ENCODE measurements around the gene BTBD9.
"Not testable (repeated sequence)": the region's sequence is repeated elsewhere in the genome, so short reads cannot be mapped to it uniquely, and the experiment has no call there.

BTBD9 gene

DNA sequence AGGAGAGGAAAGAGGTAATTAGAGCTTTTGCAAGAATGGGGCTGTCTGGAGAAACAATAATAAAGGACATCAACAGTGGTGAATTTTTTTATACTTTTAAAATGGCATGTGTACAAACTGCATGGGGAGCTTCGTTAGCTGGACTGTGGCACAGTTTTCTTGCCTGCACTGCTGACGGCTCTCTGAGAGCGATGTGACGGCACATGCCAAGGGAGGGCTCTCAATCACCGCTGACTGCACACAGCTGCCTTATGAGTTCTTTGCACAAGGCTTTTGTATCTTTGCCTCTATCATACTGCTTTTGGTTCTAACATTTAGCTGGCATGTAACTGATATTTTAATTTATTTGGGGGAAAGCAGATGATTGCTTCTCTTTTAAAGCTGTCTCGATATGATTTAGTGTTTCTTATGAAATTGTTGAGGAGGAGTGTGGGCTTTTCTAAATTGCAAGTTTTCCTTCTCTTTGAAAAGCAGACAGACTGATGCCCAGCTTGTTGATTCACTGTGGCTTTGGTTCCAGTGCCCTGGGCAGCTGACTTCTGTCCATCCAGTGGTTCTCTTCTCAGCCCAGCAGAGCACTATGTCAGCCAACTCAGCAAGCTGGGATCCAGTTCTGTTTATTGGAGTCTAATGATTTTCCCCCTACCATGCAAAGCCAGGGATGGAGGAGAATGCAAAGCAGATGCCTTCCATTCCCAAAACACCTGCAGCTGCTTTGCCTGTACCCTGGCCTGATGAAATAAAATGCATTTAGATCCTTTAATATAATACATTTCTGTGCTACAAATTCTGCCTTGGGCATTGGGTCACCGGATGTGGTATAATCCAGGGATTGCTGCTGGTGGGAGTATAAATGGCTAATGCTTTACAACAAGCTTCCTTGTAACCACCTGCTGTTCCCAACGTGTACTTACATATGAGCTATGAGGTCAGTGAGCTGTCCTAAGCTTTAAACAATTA, 496.3 kb downstream of the BTBD9 start:
- ATAC-seq: no peak

DNA sequence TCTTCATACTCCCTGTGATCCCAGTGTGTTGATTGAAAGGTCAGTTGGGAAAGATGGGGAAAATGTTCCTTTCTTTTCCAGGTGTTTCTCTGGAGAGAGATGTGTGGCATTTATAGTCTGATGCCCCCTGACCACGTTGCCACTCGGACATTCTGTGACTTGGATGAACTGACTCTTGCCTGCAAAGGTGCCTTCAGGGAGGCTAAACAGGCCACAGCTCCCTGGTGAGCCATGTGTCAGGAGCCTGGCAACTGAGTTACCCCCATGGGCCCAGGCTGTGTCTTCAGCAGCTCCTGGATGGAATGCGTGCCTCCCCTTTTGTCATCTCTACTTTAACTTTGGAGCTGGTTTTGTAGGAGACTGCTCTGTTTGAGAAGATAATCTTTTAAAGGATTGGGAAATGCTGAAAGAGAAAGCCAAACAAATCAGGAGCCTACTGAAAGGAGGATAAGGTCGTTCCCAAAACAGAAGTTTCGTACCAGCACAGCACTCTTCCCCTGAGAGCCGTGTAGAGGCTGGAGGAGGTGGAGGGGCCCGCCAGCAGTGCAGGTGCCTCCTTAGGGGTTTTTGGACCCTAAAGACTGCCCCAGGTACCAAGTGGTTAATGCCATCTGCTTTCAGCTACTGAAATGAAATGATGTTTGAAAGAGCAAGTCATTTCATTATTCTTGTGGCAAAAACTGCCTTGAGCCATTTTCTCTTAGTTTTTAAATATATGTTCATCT, 497.4 kb downstream of the BTBD9 start:
- no peak for ATAC-seq
- DNase-seq: no peak

More for the DNA sequence above, 496.3 kb downstream of the BTBD9 start:
- no peak for DNase-seq

DNA sequence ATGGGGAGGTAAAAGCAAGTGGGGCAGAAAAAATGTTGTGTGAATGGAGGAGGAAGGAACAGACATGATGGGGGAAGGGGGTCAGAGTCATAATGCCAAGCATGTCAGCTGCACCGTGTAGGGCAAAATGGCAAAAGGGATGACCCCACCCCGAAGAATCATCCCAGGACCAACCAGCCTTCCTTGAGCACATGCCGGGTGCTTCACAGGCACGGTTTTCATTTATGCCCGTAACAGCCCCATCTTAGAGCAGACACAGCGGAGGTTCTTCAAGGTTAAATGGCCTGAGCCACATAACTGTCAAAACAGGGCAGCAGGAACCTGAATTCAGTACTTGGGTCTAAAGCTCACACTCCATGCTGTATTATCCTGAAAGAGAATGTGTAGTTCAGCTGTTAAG, 498.0 kb downstream of the BTBD9 start:
- ATAC-seq (no peak), DNase-seq (no peak)

DNA sequence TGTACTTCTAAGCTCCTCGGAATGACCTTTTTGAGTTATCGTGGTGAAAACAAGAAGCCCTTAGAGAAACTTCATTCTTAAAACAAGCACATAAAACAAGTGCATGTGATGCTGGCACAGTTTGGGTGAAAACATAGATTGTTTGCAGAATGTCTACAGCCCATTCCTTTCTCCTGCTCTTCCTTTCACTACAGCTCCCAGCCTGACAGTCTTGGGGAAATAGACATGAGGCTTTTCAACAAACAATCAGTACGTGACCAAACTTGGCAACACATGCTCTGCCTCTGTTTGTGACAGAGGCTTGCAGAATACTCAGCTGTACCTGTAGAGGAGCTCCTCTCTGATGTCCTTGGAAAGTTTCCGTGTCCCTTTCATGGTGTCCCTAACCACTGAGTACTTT, 498.6 kb downstream of the BTBD9 start:
- DNase-seq: no peak

DNA sequence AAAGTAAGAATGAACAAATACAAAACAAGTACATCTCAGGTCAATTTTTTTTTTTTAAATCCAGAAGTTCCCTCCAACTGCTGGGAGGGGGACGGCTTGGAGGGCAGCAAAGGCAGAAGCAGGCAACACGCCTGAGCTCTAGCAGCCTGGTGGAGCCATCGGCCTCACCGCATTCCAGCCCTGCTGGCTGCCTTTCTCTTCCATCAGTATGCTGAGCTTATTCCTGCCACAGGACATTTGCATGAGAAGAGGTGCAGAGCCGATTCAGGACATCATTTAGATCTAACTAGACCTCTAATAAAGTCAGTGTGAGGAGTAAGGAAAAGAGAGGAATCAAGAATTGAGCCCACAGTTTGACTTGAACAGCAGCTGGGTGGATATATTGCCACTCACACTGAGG, 501.4 kb downstream of the BTBD9 start:
- DNase-seq (no peak), ATAC-seq (no peak)

More for the DNA sequence above, 498.6 kb downstream of the BTBD9 start:
- ATAC-seq: no peak

DNA sequence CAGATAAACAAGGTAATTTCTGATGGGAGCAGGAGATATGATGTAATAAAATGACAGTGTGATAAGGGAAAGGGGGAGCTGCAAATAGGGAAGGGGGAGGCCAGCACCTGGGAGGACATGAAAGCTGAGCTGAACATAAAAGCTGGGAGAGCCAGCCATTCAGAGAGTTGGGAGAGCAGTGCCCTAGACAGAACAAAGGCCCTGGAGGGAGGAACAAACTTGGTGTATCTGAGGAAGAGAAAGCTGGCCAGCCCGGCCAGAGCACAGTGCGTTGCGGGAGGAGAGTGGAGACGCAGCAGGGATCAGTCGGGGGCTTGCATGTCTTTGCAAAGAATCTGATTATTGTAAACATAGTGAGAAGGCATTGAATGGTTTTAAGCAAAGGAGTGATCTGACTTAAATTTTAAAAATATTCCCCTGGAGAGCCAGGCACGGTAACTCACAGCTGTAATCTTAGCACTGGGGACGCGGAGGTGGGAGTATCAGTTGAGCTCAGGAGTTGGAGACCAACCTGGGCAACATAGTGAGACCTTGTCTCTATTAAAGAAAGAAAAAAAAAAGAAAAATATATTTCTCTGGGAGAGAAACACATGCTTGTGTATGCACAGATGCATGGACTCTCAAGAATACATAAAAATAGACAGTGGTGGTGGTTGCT, 502.0 kb downstream of the BTBD9 start:
- no peak for ATAC-seq

DNA sequence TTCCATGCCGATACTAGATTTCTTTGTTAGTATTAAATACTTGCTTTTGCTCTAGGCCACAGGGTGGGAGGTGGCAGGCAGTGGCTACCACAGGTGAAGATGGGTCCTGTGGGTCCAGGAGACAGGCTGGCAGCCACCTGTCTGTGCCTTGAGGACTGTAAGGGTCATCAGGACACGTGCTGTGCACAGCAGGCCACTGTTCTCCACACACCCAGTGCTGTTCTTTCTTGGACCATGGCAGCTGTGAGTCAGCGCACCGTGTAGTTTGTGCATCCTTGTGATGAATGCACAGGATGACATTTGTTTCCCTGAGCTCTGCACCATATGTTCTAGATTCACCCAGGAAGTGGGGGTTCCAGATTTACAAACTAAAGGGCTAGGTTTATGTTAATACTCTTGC, 503.2 kb downstream of the BTBD9 start:
- no peak for DNase-seq
- no peak for ATAC-seq

More for the DNA sequence above, 502.0 kb downstream of the BTBD9 start:
- DNase-seq: no peak

DNA sequence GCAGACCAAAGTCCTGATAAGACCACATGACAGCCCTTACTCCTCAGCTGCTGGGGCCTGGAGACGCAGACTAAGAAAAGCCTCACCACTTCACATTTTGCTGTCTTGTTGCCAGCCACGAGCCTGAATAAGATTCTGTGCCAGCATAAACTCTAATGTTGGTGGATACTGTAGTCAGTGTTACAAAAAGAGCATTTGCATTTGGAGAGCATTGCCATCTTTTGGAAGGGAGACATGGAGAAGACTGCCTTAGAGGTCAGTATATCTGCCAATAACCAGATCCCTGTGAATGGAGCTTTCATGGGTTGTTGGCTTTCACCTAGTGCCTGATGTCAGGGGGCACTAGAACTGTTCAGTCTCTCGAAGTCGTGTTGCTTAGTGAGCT, 505.0 kb downstream of the BTBD9 start:
- ATAC-seq: no peak
- no peak for DNase-seq

DNA sequence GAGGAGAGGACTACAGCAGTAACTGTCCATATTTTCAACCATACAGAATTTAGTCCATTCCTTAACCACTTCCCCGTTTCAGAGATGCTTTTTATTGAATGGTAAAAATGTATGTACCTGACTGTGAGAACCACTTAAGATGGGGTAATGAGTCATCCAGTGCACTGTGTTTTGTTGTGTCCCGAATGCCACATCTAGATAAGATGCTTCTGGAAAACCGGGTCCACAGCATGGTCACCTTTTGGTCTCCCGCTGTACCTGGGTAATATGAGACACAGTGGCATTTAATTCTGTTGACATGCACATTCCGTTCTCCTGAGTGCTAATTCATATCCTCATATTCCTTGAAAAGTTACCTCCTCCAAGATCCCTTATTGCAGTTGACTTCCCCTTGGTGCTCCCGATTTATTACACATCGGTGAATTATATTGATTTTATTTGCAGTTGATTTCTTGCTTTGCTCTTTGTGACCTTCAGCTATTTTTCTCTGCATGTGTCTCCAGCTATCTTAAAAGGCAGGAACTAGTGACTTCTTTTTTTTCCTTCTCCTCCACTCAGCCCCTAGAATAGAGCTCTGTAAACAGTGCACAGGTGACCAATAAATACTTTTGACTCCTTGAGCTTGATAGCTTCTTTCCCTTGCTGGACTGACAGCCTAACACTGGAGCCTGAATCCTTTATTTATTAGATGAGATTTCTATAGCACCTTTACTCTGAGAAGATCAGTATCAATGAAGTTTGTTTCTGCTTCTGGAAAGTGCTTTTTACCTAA, 505.6 kb downstream of the BTBD9 start:
- DNase-seq (no peak), ATAC-seq (no peak)

DNA sequence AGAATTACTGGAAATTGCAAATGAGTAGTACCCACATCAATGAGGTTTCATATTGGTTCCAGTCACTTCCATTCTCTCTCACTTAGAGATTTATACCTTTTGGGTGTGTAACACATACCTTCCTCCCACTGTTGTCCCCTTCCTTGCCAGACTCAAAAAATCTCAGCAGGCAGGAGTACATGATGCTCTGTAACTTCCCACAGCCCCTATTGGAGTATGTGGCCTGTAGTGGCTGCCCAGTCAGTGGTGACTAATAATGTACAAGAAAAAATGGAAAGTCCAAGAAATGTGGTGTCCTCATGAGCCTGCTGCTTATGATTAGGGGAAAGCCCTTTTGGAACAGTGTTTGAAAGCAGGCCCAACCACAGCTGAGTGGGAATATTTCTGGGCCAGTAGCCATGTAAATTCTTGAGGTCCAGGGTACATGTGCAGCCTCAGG, 508.2 kb downstream of the BTBD9 start:
- ATAC-seq (peak; percentile 93), DNase-seq (peak; percentile 23)

DNA sequence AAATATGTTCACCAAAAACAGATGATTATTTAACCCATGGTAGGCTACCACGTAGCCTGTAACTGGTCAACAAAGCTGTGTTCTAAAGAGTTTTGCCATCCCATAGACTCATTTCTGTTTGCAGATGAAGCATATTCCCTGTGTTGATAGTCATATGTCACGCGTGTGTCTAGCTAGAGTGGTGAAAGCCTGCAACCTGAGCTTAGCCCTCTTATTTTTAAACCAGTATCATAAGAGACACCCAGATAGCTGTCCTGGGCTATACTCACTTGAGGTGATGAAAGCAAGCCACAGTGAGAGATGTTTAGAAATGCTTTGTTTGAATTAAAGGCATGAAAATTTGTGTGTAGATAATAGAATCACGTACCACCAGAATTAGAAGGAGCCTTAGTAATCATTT, 512.4 kb downstream of the BTBD9 start:
- no peak for ATAC-seq
- no peak for DNase-seq

DNA sequence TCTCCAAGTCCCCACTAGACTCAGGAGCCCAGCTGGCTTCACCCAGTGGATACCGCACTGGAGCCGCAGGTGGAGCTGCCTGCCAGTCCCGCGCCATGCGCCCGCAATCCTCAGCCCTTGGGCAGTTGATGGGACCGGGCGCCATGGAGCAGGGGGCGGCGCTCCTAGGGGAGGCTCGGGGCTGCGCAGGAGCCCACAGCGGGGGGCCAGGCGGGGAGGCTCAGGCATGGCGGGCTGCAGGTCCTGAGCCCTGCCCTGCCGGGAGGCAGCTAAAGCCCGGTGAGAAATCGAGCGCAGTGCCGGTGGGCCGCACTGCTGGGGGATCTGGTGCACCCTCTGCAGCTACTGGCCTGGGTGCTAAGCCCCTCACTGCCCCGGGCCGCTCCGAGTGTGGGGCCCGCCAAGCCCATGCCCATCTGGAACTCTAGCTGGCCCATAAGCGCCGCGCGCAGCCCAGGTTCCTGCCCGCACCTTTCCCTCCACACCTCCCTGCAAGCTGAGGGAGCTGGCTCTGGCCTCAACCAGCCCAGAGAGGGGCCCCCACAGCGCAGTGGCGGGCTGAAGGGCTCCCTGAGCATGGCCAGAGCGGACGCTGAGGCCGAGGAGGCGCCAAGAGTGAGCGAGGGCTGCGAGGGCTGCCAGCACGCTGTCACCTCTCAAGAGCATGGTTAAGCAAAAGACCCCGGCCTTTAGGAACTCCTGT, 515.4 kb downstream of the BTBD9 start:
- DNase-seq, ATAC-seq: not testable (repeated sequence)

DNA sequence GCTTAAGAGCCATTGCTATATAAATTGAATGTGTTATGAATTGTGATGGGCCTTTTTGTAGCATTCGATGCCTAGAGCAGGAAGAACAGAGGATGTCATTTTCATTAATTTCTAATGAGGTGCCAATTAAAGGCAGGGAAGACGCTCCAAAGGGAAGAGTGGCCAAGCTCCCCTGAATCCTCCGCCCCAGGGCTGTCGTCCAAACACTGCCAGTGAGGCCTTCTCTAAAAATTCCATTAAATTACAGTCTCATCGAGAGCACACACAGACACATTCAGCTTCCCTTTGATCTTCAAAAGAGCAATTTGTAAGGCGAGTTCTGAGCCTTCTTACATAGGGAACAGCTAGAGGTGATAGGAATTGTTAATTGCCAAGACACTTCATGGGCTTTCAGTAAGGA, 520.2 kb downstream of the BTBD9 start:
- no peak for ATAC-seq
- DNase-seq: no peak

DNA sequence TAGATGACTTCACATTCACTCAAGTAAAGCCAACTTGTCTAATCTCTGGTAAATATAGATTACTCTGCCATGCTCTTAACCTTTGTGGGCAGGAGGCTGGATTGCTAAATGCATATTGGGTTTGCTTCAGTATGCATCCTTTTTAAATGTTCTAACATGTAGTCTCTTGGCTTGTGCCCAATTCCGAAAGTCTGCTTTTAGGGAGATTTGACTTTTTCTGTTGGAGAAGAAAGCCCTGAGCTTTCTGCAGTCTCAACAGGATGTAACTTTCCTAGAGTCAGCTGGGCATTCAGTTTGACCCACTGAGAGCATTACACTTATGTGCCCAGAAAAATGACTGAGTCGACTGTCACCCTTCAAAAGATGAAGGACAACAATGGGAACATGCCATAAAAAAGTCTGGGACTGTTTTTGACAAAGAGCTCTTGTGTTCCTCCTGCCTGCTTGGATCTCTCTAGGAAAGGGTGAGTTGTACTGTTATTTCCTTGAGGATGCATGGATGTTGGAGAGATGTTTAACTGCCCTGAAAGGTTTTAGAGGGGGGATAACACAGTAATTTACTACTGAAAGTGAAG, 520.9 kb downstream of the BTBD9 start:
- ATAC-seq: no peak
- no peak for DNase-seq
